Effector CD8-positive, alpha-beta T cell (primary cell): ENCODE data around the gene FOXJ3.

Experiments
- DNase-seq: peaks from one replicate; lab custom pipeline; 2025; lab: John Stamatoyannopoulos, UW
- total RNA-seq, 4 experiments: gene quantifications; one replicate each; lab custom pipeline; 2026; lab: John Stamatoyannopoulos, UW

FOXJ3 gene
- 79.1 to 112 (median 92.9) reads per million in 4 experiments for total RNA-seq

DNA sequence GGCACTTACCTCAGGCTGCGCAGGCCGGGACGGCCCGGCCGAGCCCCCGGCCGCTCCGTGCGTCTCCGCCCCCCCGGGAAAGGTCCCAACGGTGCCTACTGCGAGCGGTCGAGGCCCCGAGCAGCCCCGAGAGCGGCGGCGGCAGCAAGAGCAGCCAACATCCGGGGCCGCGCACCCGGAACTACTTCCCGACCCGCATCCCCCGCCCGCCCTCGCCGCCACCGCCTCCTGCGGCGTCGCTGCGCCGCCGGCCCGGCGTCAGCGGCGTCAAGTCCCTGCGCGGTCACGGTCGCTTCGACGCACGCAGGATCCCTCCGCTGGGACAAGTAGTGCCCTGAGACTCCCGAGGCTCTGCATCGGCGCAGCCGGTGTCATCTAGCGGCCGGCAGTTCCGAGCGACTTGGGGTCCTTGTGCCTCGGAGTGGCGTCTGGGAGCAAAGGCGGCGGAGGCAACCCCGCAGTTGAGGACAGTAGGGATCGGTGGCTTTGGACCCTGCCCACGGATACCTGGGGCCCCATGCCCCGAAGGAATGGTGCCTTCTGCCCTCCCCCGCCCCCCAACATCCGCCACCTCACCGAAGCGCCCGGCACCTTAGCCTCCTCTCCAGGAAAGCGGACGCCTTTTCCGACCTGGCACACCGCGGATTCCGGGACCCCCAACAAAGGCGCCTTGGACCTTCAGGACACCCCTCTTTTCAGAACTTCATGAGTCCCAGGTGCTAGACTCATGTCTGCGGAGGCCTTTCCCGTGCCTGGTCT, at the start of gene FOXJ3:
Gene FOXJ3 (minus strand): TSS at position 186 of the 759 bp plus-strand sequence. CDS start 24,142 bp downstream, outside the sequence.
- DNase-seq, result peak; percentile 83

DNA sequence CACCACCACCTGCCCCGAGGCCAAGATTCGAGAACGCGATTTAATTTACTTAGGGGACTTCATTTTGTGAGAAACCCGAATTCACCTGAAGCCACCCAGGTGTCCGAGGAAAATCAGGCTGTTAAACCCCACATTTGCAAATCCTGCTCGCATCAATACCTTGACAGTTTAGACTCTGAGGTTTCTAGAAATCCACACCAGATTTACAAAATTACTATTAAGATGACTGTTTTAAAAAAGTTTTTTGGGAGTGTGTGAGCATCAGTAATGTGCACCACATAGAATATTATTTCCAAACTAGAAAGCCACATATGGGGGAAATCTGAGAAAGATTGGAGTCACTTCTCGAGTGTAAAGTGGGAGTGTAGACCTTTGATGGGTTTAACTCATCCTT, 46.2 kb upstream of the FOXJ3 start:
- DNase-seq, result no peak

DNA sequence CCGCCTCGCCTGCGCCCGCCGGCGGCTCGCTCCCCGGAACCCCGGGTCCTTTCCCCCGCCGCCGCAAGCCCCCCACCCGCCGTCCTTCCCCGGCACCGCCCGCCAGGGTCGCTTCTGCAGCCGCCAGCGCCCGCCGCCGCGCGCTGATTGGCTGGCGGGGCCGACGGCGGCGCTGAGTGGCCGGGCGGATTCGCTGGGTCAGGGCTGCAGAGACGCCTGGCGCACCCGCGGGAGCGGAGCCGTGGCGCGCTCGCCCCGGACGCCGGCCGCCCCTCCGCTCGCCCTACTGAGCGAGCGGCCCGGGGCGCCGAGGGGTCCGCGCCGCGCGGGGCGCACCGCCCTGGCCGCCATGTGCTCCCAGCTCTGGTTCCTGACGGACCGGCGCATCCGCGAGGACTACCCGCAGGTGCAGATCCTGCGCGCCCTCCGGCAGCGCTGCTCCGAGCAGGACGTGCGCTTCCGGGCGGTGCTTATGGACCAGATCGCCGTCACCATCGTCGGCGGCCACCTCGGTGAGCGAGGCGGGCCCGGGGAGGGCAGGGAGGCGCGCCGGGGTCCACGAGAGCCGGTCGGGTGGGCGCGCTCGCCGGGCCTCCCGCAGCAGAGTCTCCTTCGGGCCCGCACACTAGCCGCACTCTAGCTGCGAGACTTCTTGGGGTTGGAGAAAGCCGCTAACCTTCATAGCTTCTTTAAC, 45.7 kb upstream of the FOXJ3 start, which contains the start of gene RIMKLA:
Gene RIMKLA (plus strand): TSS at position 207 of the 694 bp plus-strand sequence. CDS start 143 bp downstream, at position 350.
- DNase-seq, result peak; percentile 4

DNA sequence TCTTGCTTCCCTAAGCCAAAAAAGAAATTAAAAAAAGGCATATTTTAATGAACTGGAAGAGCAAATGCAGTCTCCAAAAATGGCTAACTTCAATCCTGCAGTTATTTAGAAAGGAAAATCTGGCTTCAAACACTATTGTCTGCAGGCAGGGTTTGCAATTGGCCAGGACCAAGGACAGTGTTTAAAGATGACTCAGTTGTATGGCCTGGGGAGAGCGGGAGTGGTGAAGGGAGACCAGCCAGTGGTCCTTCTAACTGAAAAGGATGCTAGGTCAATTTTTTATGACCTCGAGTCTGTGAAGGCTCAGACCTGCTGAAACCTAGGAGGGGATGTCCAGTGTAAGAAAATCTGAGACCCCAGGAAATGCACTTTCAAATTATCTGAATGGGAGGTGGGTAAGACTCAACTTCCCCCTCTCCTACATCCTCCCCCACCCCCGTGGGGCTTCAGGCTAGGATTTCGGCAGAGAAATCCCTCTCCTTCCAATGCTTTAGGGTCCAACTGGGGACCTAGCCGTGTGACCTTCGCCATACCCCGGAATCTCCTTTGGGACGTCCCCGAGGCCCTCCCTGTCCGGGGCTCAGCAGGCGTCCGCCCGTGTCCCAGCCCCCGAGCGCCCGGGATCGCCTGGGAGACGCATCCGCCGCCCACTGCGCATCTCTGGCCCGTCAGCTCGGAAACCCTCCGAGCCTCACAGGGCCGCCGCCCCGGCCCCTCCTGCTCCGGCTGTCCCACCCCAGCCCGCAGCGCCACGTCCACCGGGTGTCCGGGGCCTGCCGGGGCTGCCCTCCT, 45.0 kb upstream of the FOXJ3 start:
- DNase-seq, result no peak

DNA sequence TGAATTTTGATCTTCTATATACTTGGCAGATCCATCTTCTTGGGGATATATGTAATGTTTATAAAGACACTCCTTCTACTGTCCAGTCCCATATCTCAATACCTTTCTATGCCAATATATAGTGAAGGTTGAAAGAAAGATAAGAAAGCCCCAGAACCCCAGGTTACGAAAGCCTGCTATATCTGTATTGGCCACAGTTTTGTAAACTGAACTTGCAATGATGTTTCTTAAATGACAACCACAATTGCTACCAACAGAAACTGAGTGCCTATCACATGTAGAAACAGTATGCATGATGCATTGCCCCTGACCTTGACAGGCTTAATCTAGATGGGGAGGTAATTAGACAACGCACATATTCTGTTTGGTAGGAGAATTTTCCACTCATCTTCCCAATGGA, 37.8 kb upstream of the FOXJ3 start:
- DNase-seq, result no peak

DNA sequence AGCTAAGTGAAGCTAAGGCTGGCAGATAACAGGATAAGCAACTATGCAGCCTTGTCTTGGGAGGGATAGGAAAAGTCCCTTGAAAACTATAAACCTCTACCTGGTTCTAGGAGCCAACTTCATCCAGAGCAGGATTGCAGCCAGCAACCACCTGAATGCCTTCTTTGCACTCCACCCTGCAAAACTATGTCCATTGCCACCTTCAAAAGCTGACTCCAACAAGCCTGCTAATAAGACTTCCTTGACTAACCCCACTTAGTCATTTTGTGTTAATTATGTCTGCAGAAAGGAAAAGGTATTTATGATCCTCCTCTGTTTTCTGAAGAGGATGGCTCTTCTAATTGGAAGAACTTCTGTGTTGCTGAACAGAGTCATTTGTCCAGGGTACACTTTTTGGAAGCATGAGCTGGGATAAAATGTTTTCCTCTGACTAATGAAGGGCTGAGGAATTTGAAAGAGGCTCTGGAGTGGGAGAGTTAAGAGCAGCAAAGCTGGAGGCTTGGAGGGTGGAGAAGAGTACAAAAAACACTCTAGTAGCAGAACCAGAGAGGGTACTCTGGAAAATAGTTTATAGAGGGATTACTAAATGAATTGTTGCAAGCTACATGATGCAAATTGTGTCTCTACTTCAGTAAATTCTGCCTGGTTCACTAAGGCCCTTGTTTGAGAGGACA, 36.0 kb upstream of the FOXJ3 start:
- DNase-seq, result no peak

DNA sequence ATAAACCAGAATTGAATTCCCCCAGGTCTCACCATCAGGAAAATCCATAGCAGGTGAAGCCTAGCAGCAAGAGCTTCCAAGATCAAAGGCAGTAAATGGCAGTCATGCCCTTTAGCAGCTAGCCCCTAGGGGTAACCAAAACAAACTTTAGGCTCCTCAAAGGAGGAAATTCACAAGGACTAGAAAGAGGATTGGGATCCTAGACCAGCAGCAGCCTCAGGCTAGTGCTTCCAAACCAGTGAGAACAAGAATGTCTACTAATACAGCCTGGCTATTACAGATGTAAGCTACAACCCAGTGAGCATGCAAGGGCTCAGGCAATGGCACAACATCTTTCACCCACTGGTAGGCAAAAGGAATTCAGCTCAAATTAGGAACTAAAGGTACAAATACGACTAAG, 34.4 kb upstream of the FOXJ3 start:
- DNase-seq, result no peak

DNA sequence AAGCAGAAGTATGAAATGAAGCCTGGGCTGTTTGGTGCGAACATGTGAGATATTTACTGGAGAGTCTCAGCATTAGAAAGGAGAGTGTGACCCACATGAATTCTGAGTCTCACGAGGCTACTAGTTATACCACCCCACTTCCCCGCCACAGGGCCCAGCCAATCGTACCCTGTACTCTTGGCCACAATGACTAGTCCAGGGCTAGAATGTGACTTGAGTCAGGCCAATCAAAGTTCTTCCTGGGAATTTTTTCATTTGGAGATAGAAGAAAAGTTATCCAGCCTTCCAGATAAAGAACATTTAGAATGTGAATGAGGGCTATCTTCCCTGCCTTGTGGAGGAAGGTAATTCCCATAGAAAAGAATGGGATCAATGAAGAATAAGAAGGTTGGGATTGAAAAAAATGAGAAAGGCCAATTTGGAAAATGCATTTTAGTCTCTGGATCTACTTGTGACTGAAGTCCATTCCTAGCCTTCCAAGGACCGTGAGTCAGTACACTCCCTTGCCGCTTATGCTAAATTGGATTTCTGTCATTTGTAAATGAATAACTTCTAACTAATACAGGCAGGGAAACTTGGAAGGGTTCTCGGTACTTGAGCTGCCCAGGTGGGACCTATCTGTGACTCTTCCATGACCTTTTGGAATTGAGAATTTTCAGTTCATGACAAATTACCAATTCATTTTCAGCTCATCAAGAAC, 33.2 kb upstream of the FOXJ3 start:
- DNase-seq, result no peak

DNA sequence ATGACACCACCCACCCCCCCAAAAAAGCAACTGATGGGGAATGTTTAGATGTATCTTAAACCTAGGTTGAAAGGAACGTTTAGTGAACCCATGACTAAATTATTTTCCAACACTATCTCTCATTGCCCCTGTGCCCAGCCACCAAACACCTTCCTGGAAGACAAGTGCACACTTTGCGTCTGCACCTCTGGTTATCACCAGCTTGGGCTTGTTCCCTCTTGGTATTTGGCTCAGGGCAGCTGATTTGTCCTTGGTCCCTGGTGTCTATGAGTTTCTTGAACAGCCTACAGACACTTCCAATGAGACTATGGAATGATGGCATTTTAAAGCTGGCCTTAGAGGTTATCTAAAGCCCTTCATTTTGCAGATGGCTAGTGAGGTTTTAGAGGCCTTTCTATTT, 30.1 kb upstream of the FOXJ3 start:
- no peak for DNase-seq

DNA sequence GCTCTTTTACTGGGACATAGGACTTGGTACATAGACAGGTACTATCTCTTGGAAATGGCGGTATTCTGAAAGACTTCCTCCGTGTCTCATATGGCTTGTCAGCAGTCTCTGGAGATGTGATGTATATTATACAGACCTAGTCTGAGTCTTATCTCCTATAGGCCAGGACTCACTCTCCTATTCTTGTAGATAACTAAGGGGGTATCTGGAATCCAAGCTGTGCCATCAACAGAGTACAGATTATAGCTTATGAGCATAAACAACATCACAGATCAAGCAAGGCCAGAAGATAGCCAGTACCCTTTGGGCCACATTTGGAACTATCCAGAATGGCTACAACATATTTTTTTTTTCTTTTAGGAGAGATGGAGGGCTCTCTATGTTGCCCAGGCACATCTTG, 29.5 kb upstream of the FOXJ3 start:
- no peak for DNase-seq

DNA sequence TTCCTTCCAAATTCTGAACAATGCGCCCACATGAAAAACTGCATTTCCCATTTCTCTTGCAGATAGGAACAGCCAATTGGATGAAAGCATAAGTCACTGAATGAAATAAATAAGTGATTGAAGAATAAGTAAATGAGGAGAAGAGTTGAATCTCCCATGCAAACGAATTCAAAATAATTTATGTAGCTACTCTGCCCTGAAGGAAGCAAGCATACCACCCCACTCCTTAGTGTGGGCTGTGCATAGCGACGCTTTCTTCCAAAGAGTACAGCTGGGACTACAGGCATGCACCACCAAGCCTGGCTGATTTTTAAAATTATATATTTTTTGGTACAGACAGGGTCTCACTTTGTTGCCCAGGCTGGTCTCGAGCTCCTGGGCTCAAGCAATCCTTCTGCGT, 29.1 kb upstream of the FOXJ3 start:
- DNase-seq, result no peak

DNA sequence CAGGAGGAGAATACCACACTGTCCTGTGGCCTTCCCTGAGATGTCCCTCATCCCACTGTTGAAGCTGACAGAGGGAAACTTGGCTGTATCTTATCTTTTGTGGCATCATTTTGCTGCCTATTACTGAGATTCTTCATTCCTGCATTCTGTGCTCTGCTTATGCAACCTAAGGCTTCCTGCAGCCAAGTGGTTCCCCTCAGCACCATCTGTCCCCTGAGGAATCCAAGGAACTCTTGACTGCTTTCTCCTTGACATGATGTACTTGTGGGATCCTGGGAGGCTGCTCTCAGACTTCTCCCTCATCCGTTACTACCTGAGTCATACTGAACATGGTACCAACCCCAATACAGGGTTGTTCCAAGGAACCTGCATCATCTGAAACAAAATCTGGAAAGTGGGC, 24.4 kb upstream of the FOXJ3 start:
- DNase-seq, result no peak

DNA sequence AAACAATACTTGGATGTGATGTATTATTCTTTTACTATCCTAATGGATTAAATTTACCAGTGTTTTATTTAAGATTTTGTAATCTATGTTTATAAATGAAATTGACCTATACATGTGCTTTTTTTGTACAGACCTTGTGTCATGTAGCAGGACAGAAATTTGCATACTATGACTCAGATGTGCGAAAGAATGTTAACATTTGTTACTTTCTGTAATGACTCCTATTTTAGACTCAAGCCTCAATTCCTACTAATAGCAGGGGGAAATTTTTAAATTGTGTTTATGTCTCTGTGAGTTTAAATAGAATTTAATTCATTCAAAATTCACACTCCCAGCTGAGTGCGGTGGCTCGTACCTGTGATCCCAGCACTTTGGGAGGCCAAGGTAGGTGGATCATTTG, 23.8 kb upstream of the FOXJ3 start:
- no peak for DNase-seq

DNA sequence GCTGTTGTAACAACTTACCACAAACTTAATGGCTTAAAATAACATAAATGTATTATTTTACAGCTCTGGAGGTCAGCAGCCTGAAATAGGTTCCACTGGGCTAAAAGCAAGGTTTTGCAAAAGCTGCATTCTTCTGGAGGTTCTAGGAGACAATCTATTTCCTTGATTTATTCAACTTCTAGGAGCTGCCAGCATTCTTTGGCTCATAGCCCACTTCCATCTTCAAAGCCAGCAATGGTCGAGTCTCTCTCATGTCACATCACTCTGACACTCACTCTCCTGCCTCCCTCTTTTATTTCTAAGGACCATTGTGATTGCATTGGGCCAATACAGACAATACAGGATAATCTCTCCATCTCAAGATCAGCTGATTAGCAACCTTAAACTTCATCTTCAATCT, 15.1 kb upstream of the FOXJ3 start:
- no peak for DNase-seq

DNA sequence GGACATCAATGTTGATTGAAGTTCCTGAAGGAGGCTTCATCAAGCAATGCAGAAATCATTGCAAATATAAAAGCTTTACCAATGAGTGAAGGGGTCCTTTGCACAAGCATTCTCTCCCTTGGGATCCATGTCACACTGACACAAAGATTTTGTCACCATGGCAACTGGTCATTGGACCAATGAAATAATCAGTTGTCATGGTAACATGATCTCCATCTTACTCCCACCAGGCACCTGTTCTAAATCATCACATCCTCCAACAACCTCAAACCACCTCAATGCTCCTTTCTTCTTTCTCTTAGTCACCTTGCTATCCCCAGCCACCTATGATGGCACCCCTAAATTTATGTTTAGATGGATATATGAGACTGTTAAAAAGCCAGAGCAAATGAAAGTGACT, 13.5 kb upstream of the FOXJ3 start:
- DNase-seq, result no peak

DNA sequence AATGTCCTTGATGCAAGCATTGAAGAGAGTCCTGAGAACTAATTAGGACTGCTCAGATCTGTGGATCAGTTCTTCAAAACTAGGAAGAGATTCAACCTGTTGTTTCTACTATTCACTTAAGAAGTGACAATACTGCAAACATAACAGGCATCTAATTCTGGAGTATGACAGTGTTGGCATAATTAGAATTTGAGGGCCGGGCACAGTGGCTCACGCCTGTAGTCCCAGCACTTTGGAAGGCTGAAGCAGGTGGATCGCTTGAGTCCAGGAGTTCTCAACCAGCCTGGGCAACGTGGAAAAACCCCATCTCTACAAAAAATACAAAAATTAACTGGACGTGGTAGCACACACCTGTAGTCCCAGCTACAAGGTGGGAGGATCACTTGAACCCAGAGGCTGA, 8.0 kb upstream of the FOXJ3 start:
- DNase-seq, result no peak

DNA sequence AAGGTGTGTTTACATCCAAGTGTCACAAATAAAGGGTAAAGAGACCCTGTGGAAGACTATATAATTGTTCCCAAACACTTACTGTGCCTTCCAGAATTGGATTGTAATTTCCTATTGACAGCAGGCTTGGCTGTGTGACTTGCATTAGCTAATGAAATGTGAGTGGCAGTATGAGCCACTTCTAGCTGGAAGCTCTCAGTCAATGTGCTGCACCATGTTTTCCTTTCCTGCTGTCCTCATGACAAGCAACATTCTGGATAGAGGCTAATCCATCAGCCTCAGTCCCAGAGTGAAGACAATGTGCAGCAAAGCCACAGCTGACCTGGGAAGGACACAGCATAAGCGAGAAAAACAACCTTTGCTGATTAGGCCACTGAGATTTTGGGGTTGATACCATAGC, 5.9 kb upstream of the FOXJ3 start:
- no peak for DNase-seq

DNA sequence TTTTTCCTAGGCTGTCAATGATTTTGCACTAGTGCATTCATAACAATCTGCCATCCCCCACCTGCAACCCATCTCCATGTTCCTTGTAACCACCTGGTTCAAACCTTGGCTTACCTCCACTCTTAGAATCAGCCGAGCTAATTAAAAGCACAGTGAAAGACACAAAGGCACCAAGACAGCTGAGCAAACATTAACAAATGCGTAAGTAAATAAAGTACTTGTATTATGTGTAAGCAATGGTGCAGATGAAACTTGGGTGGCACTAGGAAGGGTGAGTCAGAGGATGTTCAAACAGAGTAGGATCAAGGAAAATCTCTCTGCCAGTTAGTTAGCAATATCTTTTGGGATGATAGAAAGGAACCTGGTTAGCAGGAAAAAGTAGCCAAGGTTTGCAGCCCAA, 5.1 kb upstream of the FOXJ3 start:
- no peak for DNase-seq

DNA sequence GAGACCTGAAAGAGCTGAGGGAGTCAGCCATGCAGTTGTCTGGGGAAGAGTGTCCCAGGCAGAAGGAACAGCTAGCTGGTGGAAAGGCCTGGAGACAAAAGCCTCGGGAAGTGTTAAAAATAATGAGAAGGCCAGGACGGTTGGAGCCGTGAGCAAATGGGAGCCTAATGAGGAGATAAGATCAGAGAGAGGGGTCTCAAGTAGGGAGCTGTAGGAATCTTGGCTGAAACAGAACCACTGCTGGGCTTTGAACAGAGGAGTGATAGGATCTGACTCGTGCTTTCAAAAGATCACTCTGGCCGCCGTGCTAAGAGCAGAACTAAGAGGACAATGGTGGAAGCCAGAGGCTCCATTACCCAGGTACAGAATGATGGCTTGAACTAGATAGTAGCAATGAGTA, 1.9 kb upstream of the FOXJ3 start:
- no peak for DNase-seq

DNA sequence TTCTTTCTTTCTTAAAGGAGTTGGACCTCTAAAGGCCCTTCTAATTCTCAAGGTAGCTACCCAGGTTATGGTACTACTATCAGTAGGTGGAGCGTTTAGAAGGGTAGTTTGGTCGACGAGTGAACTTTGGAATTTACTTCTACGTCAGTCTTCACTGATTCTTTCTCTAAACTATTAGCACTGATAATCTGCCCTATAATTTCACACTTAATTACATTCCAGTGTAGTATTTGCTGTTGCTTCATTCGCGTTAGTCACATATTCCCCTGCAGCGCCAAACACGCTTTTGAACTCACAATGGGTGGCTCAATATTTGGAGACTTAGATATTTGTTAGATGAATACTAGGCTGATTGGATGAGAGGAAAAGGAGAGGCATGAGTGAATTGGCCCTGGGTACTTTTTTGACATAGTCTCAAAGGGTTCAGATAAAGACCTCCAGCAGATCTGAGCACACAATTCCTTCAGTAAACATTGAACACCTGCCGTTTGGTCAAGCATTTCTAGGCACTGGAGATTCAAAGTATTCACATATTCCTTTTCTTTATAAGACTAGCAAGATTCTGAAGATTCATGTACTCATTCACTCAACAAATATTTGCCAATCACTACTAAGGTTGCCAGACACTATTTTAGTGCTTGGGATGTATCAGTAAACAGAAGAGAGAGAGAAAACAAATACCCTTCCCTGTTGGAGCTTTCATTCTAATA, 929 bp upstream of the FOXJ3 start:
- DNase-seq, result no peak
